Panc1 (cell line): Measurements from ENCODE around the gene CCDC80. TPM values are rescaled to one million over a fixed set of nuclear protein-coding genes. Genes with fewer than 3 reads are reported as not detected.
A peak's percentile ranks its signal among the peaks of the same experiment; 100 is the strongest.

ENCODE experiments used
- ATAC-seq: fragments of 200-7000 bp; cut with Tn5 transposase; 2 replicates; pipeline ENCODE4 v1.9.1; 2020; ENCODE audit warnings: mild to moderate bottlenecking, moderate library complexity
- BruUV-seq: library from RNA; stranded (reverse); fragments of 400-500 nt; replicated peaks from 2 replicates; lab custom pipeline; 2021; lab: Mats Ljungman, UMichigan
- CTCF ChIA-PET: fragments of 300-600 bp; sonication (Branson Sonifier 250); formaldehyde crosslinking; loops from one replicate; lab custom pipeline; 2022; ENCODE audit warnings: antibody characterized with exemption; lab: Charles Lee
- POLR2A ChIA-PET: fragments of 300-600 bp; sonication (Branson Sonifier 250); formaldehyde crosslinking; loops from one replicate; lab custom pipeline; 2022; ENCODE audit warnings: antibody characterized with exemption; lab: Charles Lee
- DNase-seq: peaks from one replicate; pipeline ENCODE4 v3.0.0-alpha.2; 2010; ENCODE audit warnings: low read depth, low spot score
- H3K27ac ChIP-seq: 2 replicates; pipeline ENCODE4 v1.5.1; 2011; ENCODE audit warnings: mild to moderate bottlenecking, low read length, inconsistent platforms
- H3K27me3 ChIP-seq: fragments of 200-500 bp; sonication (Bioruptor generic); 2 replicates; pipeline ENCODE4 v1.6.0; 2014; ENCODE audit warnings: low read length, inconsistent platforms; ENCODE audit not compliant: control insufficient read depth, insufficient read depth
- H3K36me3 ChIP-seq: fragments of 200-500 bp; sonication (Bioruptor generic); 2 replicates; pipeline ENCODE4 v1.5.1; 2014; ENCODE audit warnings: inconsistent platforms, mild to moderate bottlenecking, low read length, moderate library complexity; ENCODE audit not compliant: control insufficient read depth, insufficient read depth
- H3K4me1 ChIP-seq: 2 replicates; pipeline ENCODE4 v1.5.1; 2011; ENCODE audit warnings: inconsistent platforms, mild to moderate bottlenecking, low read length, moderate library complexity; ENCODE audit not compliant: control insufficient read depth, insufficient read depth
- H3K4me3 ChIP-seq, 2 experiments: 2 replicates each; pipeline ENCODE4 v1.5.1; 2011 to 2012; ENCODE audit warnings: low read depth in 2 of 2, low read length in 2 of 2, mild to moderate bottlenecking in 2 of 2, inconsistent platforms in 1 of 2, moderate library complexity in 1 of 2
- H3K9me3 ChIP-seq: fragments of 200-500 bp; sonication (Bioruptor generic); 2 replicates; pipeline ENCODE4 v1.5.1; 2014; ENCODE audit warnings: low read depth, mild to moderate bottlenecking, inconsistent platforms, low read length, moderate library complexity; ENCODE audit not compliant: control insufficient read depth, insufficient read depth
- POLR2AphosphoS5 ChIP-seq: IDR thresholded peaks from 2 replicates; pipeline ENCODE4 v1.6.1; 2012; ENCODE audit warnings: mild to moderate bottlenecking, low read depth, low read length, moderate library complexity
- SIN3A ChIP-seq: IDR thresholded peaks from 2 replicates; pipeline ENCODE4 v1.6.1; 2012; ENCODE audit warnings: low read depth, mild to moderate bottlenecking, low read length, moderate library complexity, borderline replicate concordance; ENCODE audit not compliant: insufficient read depth
- TCF7L2 ChIP-seq: IDR thresholded peaks from 2 replicates; pipeline ENCODE4 v1.6.1; 2011; ENCODE audit warnings: mild to moderate bottlenecking, low read depth, low read length, inconsistent platforms
- in situ Hi-C: cut with HindIII; loops from 2 replicates; pipeline ENCODE4 v1.10.0; 2016; ENCODE audit warnings: low sequenced_read_pairs, low pct_unique_long_range_greater_than_20kb
- intact Hi-C: fragments of 100-400 bp; cut with micrococcal nuclease; formaldehyde crosslinking; loops from one replicate; pipeline ENCODE4 v1.10.0; 2022; ENCODE audit not compliant: unreplicated experiment
- total RNA-seq: library from RNA; stranded (reverse); gene quantifications from one replicate; pipeline ENCODE4 v1.2.1, GENCODE V29; 2021; ENCODE audit not compliant: unreplicated experiment
- TF ChIP-seq, protein P1 (sequence below): fragments of 450-650 bp; IDR thresholded peaks from 2 replicates; pipeline ENCODE4 v1.5.1; 2017; ENCODE audit warnings: mild to moderate bottlenecking
- TF ChIP-seq, protein P2 (sequence below), 2 experiments: IDR thresholded peaks; 2 replicates each; pipeline ENCODE4 v1.6.1; 2011 to 2012; ENCODE audit warnings: low read depth in 2 of 2, control low read depth in 1 of 2, low read length in 1 of 2, mild to moderate bottlenecking in 1 of 2, moderate library complexity in 1 of 2; ENCODE audit not compliant: insufficient read depth in 1 of 2

The CCDC80 gene
- total RNA-seq, 1 experiment from 2014 or later: 0.64 TPM

DNA sequence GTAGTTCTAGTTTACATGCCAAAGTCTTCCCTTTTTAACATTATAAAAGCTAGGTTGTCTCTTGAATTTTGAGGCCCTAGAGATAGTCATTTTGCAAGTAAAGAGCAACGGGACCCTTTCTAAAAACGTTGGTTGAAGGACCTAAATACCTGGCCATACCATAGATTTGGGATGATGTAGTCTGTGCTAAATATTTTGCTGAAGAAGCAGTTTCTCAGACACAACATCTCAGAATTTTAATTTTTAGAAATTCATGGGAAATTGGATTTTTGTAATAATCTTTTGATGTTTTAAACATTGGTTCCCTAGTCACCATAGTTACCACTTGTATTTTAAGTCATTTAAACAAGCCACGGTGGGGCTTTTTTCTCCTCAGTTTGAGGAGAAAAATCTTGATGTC lies 57.8 kb downstream of the CCDC80 start:
- no peak for ATAC-seq
- DNase-seq: no peak
- CTCF ChIA-PET: no interaction called here
- Histone ChIP-seq H3K27ac (no peak overlapping the region), H3K4me3 (no peak overlapping the region), H3K27me3 (no peaks in the 10 kb centered on the region), H3K9me3 (no peaks in the 10 kb centered on the region), H3K4me1 (no peaks in the 10 kb centered on the region), H3K36me3 (peaks cover 16% of the 10 kb centered on the region)
- intact Hi-C loops: loop anchor here (5.0 kb wide), 1 partner anchor 399 kb away; no protein-coding TSS in a partner anchor
- TF ChIP-seq, protein P1, sequence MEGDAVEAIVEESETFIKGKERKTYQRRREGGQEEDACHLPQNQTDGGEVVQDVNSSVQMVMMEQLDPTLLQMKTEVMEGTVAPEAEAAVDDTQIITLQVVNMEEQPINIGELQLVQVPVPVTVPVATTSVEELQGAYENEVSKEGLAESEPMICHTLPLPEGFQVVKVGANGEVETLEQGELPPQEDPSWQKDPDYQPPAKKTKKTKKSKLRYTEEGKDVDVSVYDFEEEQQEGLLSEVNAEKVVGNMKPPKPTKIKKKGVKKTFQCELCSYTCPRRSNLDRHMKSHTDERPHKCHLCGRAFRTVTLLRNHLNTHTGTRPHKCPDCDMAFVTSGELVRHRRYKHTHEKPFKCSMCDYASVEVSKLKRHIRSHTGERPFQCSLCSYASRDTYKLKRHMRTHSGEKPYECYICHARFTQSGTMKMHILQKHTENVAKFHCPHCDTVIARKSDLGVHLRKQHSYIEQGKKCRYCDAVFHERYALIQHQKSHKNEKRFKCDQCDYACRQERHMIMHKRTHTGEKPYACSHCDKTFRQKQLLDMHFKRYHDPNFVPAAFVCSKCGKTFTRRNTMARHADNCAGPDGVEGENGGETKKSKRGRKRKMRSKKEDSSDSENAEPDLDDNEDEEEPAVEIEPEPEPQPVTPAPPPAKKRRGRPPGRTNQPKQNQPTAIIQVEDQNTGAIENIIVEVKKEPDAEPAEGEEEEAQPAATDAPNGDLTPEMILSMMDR: no peak
- TF ChIP-seq SIN3A: no peak
- no peak for TF ChIP-seq POLR2AphosphoS5
- no peak for TF ChIP-seq TCF7L2
- POLR2A ChIA-PET: no interaction called here
- in situ Hi-C loops: no loop called here
- no TSS peak for BruUV-seq

DNA sequence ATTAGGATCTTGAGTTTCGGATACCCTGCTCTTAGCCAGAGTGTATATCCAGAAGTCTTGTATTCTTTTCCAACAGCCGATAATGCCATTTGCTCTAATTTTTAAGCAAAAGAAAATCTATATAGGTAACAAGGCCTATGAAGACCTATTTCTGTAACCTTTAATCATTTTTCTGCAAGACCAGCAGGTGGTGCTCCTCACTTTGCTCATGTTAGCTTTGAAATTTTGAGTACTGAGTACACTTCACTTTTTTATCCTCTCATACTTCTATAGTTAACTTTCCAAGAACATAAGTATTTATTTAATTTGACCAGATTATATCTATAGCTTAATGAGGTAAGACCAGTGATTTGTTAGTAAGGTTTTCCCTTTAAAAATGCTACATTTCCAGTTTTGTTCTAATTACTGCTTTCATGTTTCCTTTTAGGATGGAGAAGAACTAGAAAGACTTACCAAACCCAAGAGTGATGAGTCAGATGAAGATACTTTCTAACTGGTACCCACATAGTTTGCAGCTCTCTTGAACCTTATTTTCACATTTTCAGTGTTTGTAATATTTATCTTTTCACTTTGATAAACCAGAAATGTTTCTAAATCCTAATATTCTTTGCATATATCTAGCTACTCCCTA lies 58.6 kb downstream of the CCDC80 start:
- in situ Hi-C loops (no loop called here), intact Hi-C loops (loop anchor here (5.0 kb wide), 1 partner anchor 400 kb away; no protein-coding TSS in a partner anchor)
- ChIA-PET POLR2A (no interaction called here), CTCF (interaction anchor here (0.8 kb wide), 1 partner anchor 24 kb away, joined by 3 read pairs; no protein-coding TSS in a partner anchor)
- BruUV-seq: no TSS peak
- Histone ChIP-seq H3K27me3 (no peaks in the 10 kb centered on the region), H3K9me3 (no peaks in the 10 kb centered on the region), H3K4me1 (no peaks in the 10 kb centered on the region), H3K27ac (no peak overlapping the region), H3K36me3 (peaks cover 18% of the 10 kb centered on the region), H3K4me3 (no peak overlapping the region)
- no peak for TF ChIP-seq SIN3A
- TF ChIP-seq, protein P1: peak; percentile 74; the same call in 1 of the 2 replicates
- ATAC-seq (no peak; the same call in 1 of the 2 replicates), DNase-seq (peak; percentile 27)

DNA sequence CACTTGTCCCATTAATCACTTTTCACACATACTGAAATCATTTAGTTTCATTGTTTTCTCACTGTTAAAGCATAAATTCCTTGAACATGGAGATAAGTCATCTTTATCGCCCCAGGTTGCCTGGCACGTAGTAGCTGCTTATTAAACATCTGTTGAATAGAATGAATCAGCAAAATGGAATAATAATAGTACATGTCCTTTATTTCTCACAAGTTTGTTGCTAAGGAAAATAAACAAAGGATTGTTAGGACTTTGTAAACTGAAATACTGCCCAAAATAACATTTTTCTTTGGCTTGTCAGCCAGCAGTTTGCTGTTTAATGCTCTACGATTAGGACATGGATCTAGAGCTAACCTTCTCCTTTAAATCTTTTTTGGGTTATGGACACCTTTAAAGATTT lies 61.2 kb downstream of the CCDC80 start:
- no TSS peak for BruUV-seq
- DNase-seq (no peak), ATAC-seq (no peak)
- no peak for TF ChIP-seq TCF7L2
- TF ChIP-seq, protein P1: no peak
- TF ChIP-seq SIN3A: no peak
- TF ChIP-seq, protein P2, sequence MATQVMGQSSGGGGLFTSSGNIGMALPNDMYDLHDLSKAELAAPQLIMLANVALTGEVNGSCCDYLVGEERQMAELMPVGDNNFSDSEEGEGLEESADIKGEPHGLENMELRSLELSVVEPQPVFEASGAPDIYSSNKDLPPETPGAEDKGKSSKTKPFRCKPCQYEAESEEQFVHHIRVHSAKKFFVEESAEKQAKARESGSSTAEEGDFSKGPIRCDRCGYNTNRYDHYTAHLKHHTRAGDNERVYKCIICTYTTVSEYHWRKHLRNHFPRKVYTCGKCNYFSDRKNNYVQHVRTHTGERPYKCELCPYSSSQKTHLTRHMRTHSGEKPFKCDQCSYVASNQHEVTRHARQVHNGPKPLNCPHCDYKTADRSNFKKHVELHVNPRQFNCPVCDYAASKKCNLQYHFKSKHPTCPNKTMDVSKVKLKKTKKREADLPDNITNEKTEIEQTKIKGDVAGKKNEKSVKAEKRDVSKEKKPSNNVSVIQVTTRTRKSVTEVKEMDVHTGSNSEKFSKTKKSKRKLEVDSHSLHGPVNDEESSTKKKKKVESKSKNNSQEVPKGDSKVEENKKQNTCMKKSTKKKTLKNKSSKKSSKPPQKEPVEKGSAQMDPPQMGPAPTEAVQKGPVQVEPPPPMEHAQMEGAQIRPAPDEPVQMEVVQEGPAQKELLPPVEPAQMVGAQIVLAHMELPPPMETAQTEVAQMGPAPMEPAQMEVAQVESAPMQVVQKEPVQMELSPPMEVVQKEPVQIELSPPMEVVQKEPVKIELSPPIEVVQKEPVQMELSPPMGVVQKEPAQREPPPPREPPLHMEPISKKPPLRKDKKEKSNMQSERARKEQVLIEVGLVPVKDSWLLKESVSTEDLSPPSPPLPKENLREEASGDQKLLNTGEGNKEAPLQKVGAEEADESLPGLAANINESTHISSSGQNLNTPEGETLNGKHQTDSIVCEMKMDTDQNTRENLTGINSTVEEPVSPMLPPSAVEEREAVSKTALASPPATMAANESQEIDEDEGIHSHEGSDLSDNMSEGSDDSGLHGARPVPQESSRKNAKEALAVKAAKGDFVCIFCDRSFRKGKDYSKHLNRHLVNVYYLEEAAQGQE (IDR thresholded peaks at IDR 0.05; ENCODE audit: insufficient read depth in 1 of 2, low read depth in 2 of 2, low read length in 1 of 2): no peak
- TF ChIP-seq POLR2AphosphoS5: no peak
- in situ Hi-C loops (no loop called here), intact Hi-C loops (loop anchor here (5.0 kb wide), 1 partner anchor 403 kb away; no protein-coding TSS in a partner anchor)
- Histone ChIP-seq H3K27me3 (no peaks in the 10 kb centered on the region), H3K36me3 (peaks cover 19% of the 10 kb centered on the region), H3K27ac (no peak overlapping the region), H3K4me3 (no peak overlapping the region), H3K9me3 (no peaks in the 10 kb centered on the region), H3K4me1 (no peaks in the 10 kb centered on the region)
- ChIA-PET POLR2A (no interaction called here), CTCF (no interaction called here)
